GM10266 (cell line): Measurements from ENCODE around the gene CCNF.
"Not testable (repeated sequence)": the region's sequence is repeated elsewhere in the genome, so short reads cannot be mapped to it uniquely, and the experiment has no call there.

Source experiments
- DNase-seq: peaks from one replicate; pipeline ENCODE4 v3.0.0; 2012; ENCODE audit errors: extremely low spot score
- CTCF ChIP-seq: IDR thresholded peaks from 2 replicates; pipeline ENCODE4 v1.5.1; 2012; ENCODE audit warnings: mild to moderate bottlenecking, low read depth; ENCODE audit not compliant: control insufficient read depth, insufficient read depth; ENCODE audit errors: missing control alignments

CCNF gene

DNA sequence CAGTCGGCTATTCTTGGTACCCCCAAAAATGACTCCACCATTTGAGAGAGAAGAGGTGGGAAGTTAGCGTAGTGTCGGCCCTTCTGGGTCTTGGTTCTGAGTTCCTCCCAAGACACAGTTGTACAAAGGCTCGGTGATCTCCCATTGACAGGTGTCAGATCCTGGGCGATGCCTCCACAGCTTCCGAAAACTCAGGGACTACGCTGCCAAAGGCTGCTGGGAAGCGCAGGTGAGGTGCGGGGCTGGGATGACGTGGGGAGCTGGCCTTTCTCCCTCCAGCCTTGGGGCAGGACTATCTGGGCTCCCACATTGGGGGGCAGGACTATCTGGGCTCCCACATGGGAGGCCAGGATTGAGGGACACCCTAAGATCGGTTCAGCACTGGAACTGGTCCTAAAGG, 10.4 kb downstream of the CCNF start:
- DNase-seq = no peak
- TF ChIP-seq CTCF = no peak

DNA sequence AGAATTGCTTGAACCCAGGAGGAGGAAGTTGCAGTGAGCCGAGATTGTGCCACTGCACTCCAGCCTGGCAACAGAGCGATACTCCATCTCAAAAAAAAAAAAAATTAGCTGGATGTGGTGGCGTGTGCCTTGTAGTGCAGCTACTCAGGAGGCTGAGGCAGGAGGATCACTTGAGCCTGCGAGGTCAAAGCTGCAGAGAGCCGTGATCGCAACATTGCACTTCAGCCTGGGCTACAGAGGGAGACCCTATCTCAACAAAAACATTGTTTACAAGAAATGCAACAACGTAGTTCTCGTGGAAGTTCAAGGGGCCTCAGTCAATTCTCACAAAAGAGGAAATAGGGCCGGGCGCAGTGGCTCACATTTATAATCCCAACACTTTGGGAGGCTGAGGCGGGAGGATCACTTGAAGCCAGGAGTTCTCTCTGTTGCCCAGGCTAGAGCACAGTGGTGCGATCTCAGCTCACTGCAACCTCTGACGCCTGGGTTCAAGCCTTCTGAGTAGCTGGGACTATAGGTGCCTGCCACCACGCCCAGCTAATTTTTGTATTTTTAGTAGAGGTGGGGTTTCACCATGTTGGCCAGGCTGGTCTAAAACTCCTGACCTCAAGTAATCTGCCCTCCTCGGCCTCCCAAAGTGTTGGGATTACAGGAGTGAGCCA, 12.0 kb downstream of the CCNF start:
- DNase-seq = not testable (repeated sequence)

DNA sequence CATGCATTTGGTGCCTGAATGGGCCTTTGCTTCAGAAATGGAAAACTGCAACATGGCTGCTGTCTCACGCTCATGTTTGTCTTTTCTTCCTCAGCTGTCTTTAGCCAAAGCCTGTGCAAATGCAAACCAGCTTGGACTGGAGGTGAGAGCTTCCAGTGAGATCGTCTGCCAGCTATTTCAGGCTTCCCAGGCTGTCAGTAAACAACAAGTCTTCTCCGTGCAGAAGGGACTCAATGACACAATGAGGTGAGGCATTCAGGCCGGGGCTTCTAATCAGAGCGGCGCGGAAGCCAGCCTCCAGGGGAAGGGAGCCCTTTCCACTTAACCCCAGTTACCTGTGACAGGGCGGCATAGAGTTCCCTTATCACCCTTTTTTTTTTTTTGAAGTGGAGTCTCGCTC, 14.3 kb downstream of the CCNF start:
- TF ChIP-seq CTCF = no peak
- no peak for DNase-seq

GRCh38 chr16:2447920-2448583, 18.8 kb downstream of the CCNF start:
- no peak for DNase-seq
- TF ChIP-seq CTCF = no peak

DNA sequence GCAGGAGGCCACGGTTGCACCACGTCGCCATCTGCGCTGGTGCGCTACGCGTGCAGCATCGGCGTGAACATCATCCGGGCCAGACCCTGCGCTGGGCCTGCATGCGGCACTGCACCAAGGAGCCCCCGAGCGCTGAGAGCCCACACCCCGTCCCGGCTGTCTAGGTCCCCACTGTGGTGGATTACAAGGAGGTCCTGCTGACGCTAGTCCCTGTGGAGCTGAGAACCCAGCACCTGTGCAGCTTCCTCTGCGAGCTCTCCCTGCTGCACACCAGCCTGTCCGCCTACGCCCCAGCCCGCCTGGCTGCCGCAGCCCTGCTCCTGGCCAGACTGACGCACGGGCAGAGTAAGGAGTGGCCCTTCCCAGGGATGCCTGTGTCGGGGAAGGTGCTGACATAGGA, 19.9 kb downstream of the CCNF start:
- DNase-seq = no peak
- no peak for TF ChIP-seq CTCF

- TF ChIP-seq CTCF = no peak
- no peak for DNase-seq
Measured at GRCh38 chr16:2450535-2450934, 21.3 kb downstream of the CCNF start.

DNA sequence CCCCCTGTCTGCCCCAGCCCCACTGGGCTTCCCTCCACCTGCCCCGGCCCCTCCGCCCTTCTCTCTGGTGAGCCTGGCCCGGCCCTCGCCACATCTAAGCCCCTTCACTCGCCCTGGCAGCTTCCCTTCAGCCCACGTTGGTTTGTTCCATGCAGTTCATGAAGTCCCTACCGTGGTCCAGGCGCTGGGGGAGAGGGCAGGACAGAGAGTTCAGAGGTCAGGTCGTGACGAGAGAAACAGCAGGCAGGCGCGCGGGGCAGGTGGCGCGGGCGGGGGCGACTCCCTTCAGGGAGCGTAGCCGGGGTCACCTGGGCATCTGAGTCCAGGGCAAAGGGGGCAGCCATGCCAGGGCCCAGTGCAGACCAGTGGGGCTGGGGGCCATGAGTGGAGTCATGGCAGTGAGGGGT, 21.7 kb downstream of the CCNF start:
- TF ChIP-seq CTCF = no peak
- DNase-seq = no peak
